Osteocyte (in vitro differentiated cells): ENCODE results near the gene FGGY. TPM values are rescaled to one million over a fixed set of nuclear protein-coding genes. Genes with fewer than 3 reads are reported as not detected.
"Not testable (repeated sequence)": the region's sequence is repeated elsewhere in the genome, so short reads cannot be mapped to it uniquely, and the experiment has no call there.

Experiments used
- DNase-seq: peaks from one replicate; pipeline ENCODE4 v3.0.0; 2021; ENCODE audit warnings: mixed read lengths; ENCODE audit not compliant: unreplicated experiment; ENCODE audit errors: extremely low spot score
- H3K27ac Mint-ChIP-seq: one replicate; pipeline ENCODE4 v1.8.0; 2021; ENCODE audit warnings: mild to moderate bottlenecking, mixed read lengths; ENCODE audit not compliant: unreplicated experiment
- H3K27me3 Mint-ChIP-seq: one replicate; pipeline ENCODE4 v1.8.0; 2021; ENCODE audit warnings: mixed read lengths; ENCODE audit not compliant: unreplicated experiment
- H3K36me3 Mint-ChIP-seq: one replicate; pipeline ENCODE4 v1.8.0; 2021; ENCODE audit warnings: mixed read lengths; ENCODE audit not compliant: unreplicated experiment
- H3K4me1 Mint-ChIP-seq: one replicate; pipeline ENCODE4 v1.8.0; 2021; ENCODE audit warnings: mixed read lengths; ENCODE audit not compliant: unreplicated experiment
- H3K4me3 Mint-ChIP-seq: one replicate; pipeline ENCODE4 v1.8.0; 2021; ENCODE audit warnings: mild to moderate bottlenecking, moderate library complexity, mixed read lengths; ENCODE audit not compliant: unreplicated experiment
- H3K9me3 Mint-ChIP-seq: one replicate; pipeline ENCODE4 v1.8.0; 2021; ENCODE audit warnings: mixed read lengths; ENCODE audit not compliant: unreplicated experiment
- total RNA-seq: library from RNA; stranded (reverse); gene quantifications from 2 replicates; pipeline ENCODE4 v1.2.1, GENCODE V29; 2021
- TF ChIP-seq, protein P1 (sequence below): fragments of 200-600 bp; sonication (generic); IDR thresholded peaks from 2 replicates; pipeline ENCODE4 v1.5.0; 2021; ENCODE audit warnings: antibody characterized with exemption, mild to moderate bottlenecking, moderate library complexity

Gene FGGY
- total RNA-seq, 1 donor from 2014 or later = 9.1 TPM

DNA sequence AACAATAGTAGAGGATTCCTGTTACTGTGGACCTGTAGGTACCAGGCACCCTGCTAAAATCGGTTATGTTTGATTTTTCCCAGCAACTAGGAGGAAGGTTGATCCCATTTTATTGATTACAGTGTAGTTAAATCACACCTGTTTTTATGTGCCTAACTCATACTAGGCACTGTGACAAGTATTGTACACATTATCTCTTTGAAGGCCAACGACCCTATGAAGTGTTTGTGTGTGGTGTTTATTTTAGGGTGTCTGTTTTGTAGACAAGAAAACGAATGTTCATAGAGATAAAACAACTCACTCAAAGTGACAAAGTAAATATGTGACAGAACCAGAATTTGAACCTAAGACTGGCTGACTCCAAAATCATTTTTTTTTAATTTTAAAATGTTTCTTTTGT lies 49.5 kb downstream of the FGGY start:
- TF ChIP-seq, protein P1, sequence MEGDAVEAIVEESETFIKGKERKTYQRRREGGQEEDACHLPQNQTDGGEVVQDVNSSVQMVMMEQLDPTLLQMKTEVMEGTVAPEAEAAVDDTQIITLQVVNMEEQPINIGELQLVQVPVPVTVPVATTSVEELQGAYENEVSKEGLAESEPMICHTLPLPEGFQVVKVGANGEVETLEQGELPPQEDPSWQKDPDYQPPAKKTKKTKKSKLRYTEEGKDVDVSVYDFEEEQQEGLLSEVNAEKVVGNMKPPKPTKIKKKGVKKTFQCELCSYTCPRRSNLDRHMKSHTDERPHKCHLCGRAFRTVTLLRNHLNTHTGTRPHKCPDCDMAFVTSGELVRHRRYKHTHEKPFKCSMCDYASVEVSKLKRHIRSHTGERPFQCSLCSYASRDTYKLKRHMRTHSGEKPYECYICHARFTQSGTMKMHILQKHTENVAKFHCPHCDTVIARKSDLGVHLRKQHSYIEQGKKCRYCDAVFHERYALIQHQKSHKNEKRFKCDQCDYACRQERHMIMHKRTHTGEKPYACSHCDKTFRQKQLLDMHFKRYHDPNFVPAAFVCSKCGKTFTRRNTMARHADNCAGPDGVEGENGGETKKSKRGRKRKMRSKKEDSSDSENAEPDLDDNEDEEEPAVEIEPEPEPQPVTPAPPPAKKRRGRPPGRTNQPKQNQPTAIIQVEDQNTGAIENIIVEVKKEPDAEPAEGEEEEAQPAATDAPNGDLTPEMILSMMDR = no peak

DNA sequence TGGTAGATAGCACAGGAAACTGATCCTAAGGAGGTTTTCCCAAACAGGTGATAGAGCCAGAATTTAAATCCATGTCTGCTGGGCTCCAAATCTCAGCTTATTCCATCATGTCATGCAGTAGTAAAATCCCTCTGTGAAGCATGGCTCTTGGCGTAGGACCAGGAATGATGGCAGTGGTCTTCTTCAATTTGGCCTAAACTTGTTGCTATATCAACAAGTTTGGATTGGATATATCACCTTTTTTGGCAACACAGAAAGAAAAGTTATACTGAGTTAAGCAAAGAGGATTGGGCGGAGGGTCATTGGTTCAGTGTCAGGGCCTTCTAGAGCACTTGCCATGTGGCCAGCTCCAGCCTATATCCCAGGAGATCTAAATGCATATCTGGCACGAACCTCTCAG lies 52.2 kb downstream of the FGGY start:
- no peak for DNase-seq
- TF ChIP-seq, protein P1 = no peak
- Mint-ChIP-seq H3K4me3 (no peak overlapping the region), H3K9me3 (no peaks in the 10 kb centered on the region), H3K27me3 (no peaks in the 10 kb centered on the region), H3K36me3 (no peaks in the 10 kb centered on the region), H3K4me1 (no peaks in the 10 kb centered on the region), H3K27ac (no peak overlapping the region)

More for the DNA sequence above, 49.5 kb downstream of the FGGY start:
- no peaks in the 10 kb centered on the region for H3K27me3 Mint-ChIP-seq
- no peak overlapping the region for H3K4me3 Mint-ChIP-seq
- no peaks in the 10 kb centered on the region for H3K9me3 Mint-ChIP-seq
- DNase-seq = no peak
- H3K27ac Mint-ChIP-seq = no peak overlapping the region
- no peaks in the 10 kb centered on the region for H3K4me1 Mint-ChIP-seq
- H3K36me3 Mint-ChIP-seq = no peaks in the 10 kb centered on the region

DNA sequence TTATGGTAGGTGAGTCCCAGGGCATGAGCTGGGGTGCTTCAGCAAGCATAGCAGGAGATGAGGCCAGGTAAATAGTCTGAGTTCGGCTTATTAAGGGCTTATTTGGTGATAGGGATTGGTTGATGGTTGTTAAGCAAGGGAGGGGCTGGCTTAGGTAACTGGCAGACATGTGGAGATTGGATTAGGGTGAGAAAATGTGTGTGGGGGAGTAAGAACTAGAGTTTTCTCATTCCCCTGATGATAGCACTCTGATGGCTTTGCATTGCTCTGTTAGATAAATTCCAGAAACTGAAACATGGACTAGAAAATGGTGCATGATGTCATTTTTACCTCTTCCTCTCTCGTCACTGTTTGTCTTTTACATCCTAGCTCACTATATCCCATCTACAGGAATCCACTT lies 53.6 kb downstream of the FGGY start:
- Mint-ChIP-seq H3K27ac (no peak overlapping the region), H3K4me1 (no peaks in the 10 kb centered on the region), H3K9me3 (no peaks in the 10 kb centered on the region), H3K27me3 (no peaks in the 10 kb centered on the region), H3K4me3 (no peak overlapping the region), H3K36me3 (no peaks in the 10 kb centered on the region)
- no peak for DNase-seq
- TF ChIP-seq, protein P1 = no peak

DNA sequence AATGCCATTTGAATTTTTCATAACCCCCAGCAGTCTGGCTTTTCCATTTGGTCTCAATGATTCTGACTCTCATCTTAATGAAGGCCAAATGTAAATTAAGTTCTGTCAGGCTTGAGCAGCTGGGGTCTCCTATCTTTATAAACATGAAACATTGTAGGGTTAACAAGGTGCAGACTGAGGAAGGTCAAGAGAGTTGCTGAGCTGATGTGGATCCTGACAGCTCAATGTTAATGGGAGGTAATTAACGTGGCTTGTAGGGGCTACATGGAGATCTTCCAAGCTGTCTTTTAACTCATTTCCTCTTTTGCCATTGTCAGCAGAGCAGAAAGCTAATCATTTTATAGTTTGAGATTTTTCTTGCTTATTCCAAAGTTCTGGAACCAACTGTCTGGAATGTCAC lies 55.2 kb downstream of the FGGY start:
- Mint-ChIP-seq H3K36me3 (no peaks in the 10 kb centered on the region), H3K27me3 (no peaks in the 10 kb centered on the region), H3K27ac (no peak overlapping the region), H3K9me3 (no peaks in the 10 kb centered on the region), H3K4me3 (no peak overlapping the region), H3K4me1 (no peaks in the 10 kb centered on the region)
- DNase-seq = no peak
- TF ChIP-seq, protein P1 = no peak

DNA sequence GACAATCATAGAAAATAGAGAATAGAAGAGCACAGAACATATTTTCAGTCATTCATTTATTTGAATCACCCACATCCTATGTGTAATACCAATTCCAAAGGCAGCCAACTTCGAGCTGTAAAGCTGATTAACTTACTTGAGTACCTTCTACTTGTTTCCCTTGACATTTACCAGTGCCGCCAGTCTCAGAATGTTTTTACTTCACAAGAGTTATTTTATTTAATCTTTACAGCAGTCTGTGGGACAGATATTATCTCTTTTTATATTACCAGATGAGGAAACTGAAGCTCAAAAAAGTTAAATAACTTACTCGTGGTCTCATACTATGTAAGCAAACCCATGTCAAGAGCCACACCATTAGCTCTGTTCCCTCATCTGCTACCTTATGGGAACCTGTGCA lies 56.6 kb downstream of the FGGY start:
- H3K27me3 Mint-ChIP-seq = no peaks in the 10 kb centered on the region
- no peaks in the 10 kb centered on the region for H3K9me3 Mint-ChIP-seq
- H3K36me3 Mint-ChIP-seq = no peaks in the 10 kb centered on the region
- H3K4me3 Mint-ChIP-seq = no peak overlapping the region
- H3K4me1 Mint-ChIP-seq = no peaks in the 10 kb centered on the region
- DNase-seq = no peak
- no peak overlapping the region for H3K27ac Mint-ChIP-seq
- TF ChIP-seq, protein P1 = no peak

DNA sequence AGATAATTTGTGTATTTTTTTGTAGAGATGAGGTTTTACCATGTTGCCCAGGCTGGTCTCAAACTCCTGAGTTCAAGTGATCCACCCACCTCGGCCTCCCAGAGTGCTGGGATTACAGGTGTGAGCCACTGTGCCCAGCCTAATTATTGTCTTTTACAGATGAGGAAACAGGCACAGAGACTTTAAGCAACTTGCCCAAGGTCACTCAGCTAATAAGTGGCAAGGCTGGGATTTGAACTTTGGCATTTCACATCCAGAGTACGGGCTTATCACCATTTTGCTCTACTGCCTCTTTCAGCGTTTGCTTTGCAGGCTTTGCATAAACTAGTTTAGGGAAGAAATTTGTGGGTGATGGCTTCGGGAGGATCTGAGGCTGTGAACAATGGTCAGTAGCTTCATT lies 57.3 kb downstream of the FGGY start:
- not testable (repeated sequence) for H3K4me1 Mint-ChIP-seq, H3K27ac Mint-ChIP-seq, DNase-seq, H3K9me3 Mint-ChIP-seq, H3K36me3 Mint-ChIP-seq, H3K27me3 Mint-ChIP-seq, H3K4me3 Mint-ChIP-seq
